ENCODE results near the gene UACA. TPM values are rescaled to one million over a fixed set of nuclear protein-coding genes. Genes with fewer than 3 reads are reported as not detected.

Gene UACA
- total and polyA plus RNA-seq, 2 of the 8 experiments (the other 6 are each of a cell fraction or from before 2014, with no cell fraction given) = 28.6 to 38.9 TPM

DNA sequence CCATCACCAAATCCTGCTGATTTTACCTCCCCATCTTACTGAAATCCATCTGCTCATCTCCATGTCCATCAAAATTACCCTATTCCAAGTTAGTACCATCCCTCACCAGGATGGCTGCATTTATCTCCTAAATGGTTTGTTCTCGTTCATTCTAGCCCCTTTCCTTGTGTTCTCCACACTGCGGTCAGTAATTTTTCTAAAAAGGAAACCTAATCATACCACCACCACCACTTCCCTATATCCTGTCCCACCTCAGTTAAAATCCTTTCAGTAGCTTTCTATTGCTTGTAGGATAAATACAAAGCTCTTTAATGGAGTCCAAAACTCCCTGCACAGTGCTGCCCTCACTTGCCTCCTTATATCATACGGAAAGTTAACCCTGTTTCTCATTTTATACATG lies 51.1 kb downstream of the UACA start:
- Histone ChIP-seq H2BK20ac (ENCODE audit: low read length) (no peak overlapping the region), H3K27ac (ENCODE audit: low read depth, low read length) (no peak overlapping the region), H2AFZ (ENCODE audit: low read length) (no peak overlapping the region), H3K4ac (replicated peaks; ENCODE audit: insufficient read length, low read depth, low read length) (no peak overlapping the region), H2BK5ac (ENCODE audit: low read depth, low read length) (no peak overlapping the region), H4K20me1 (replicated peaks in 1 of 2; ENCODE audit: control insufficient read depth in 1 of 2, insufficient read depth in 2 of 2, low read length in 2 of 2) (peaks cover 0 to 1% of the 10 kb centered on the region in 2 experiments), H3K23ac (ENCODE audit: insufficient read length) (no peak overlapping the region), H2BK15ac (ENCODE audit: low read length) (no peak overlapping the region), H3K79me2 (ENCODE audit: control insufficient read depth in 1 of 2, insufficient read depth in 2 of 2, low read length in 2 of 2) (no peaks in the 10 kb centered on the region), H4K5ac (ENCODE audit: insufficient read length, low read depth, low read length) (no peak overlapping the region), H3K23me2 (ENCODE audit: low read depth, low read length) (peaks cover 2% of the 10 kb centered on the region; the same call in 1 of the 2 replicates), H3K18ac (ENCODE audit: extremely low read depth, low read length) (no peak overlapping the region), H4K91ac (replicated peaks; ENCODE audit: insufficient read length, low read length) (no peak overlapping the region), H3K14ac (ENCODE audit: insufficient read length) (no peak overlapping the region), H3K27me3 (replicated peaks in 1 of 4; ENCODE audit: control insufficient read depth in 3 of 4, extremely low read depth in 1 of 4, insufficient read depth in 3 of 4, low read length in 3 of 4) (no peaks in the 10 kb centered on the region), H2BK120ac (replicated peaks; ENCODE audit: low read depth, low read length) (no peak overlapping the region), H2AK5ac (ENCODE audit: low read depth, low read length) (no peak overlapping the region), H3K9me3 (ENCODE audit: insufficient read depth in 2 of 2, low read depth in 1 of 2, low read length in 1 of 2) (no peaks in the 10 kb centered on the region), H4K8ac (ENCODE audit: extremely low read depth, insufficient read depth, low read length) (no peak overlapping the region), H3K36me3 (ENCODE audit: control insufficient read depth in 2 of 4, insufficient read depth in 4 of 4, low read length in 3 of 4) (no peaks in the 10 kb centered on the region), H3K4me3 (ENCODE audit: extremely low read depth in 1 of 4, insufficient read depth in 2 of 4, low read depth in 3 of 4, low read length in 4 of 4) (no peak overlapping the region), H3K9ac (replicated peaks in 1 of 4; ENCODE audit: extremely low read depth in 1 of 4, low read depth in 3 of 4, low read length in 3 of 4) (no peak overlapping the region), H3K4me1 (replicated peaks in 1 of 4; ENCODE audit: control insufficient read depth in 3 of 4, insufficient read depth in 4 of 4, low read length in 3 of 4) (peaks cover 0 to 6% (median 2%) of the 10 kb centered on the region in 4 experiments; a peak in 1 of 7 replicates), H2BK12ac (ENCODE audit: low read depth, low read length) (no peak overlapping the region), H3K56ac (replicated peaks; ENCODE audit: insufficient read length, low read depth, low read length) (no peak overlapping the region), H3K4me2 (ENCODE audit: insufficient read depth in 1 of 2, low read depth in 2 of 2, low read length in 2 of 2) (no peak overlapping the region), H3K79me1 (ENCODE audit: low read depth, low read length) (peaks cover 2% of the 10 kb centered on the region; the same call in 1 of the 2 replicates)
- ChIA-PET CTCF (ENCODE audit: partially characterized antibody) (interaction anchor here (5.3 kb wide), 1 partner anchor 12 kb away, joined by 43 read pairs; no protein-coding TSS in a partner anchor), POLR2A (ENCODE audit: partially characterized antibody) (interaction anchor here (1.7 kb wide), 1 partner anchor 11 kb away, joined by 3 read pairs; no protein-coding TSS in a partner anchor)
- WGBS, 2 experiments (ENCODE audit: extremely low coverage in 1 of 2, insufficient coverage in 1 of 2, insufficient read length in 1 of 2, insufficient replicate concordance in 2 of 2, low coverage in 1 of 2, low lambda C conversion rate in 2 of 2, missing lambda C conversion rate in 1 of 2) = 84% methylated on average over 3 of the region's 3 CpGs; no CpG with 5 or more reads in 1 of the 2 experiments
- FAIRE-seq (no peak), DNase-seq (ENCODE audit: low read depth in 1 of 2, low spot score in 2 of 2) (no peak)
- TF ChIP-seq HDAC6 (IDR thresholded peaks at IDR 0.05; ENCODE audit: low read depth, low read length) (no peak), EP300 (IDR thresholded peaks at IDR 0.05; ENCODE audit: borderline replicate concordance in 1 of 2, low read depth in 2 of 2, low read length in 2 of 2) (no peak), JUND (IDR thresholded peaks at IDR 0.05; ENCODE audit: low read length) (no peak), SP1 (IDR thresholded peaks at IDR 0.05; ENCODE audit: low read depth, low read length) (no peak), BCL11A (IDR thresholded peaks at IDR 0.05; ENCODE audit: low read depth in 2 of 2, low read length in 2 of 2) (no peak), USF2 (IDR thresholded peaks at IDR 0.05; ENCODE audit: low read length) (no peak), CEBPB (IDR thresholded peaks at IDR 0.05; ENCODE audit: low read depth, low read length) (no peak), SP2 (IDR thresholded peaks at IDR 0.05; ENCODE audit: low read length) (no peak), TAF7 (optimal IDR thresholded peaks at IDR 0.05; ENCODE audit: borderline replicate concordance, low read depth, low read length) (no peak), YY1 (IDR thresholded peaks at IDR 0.05; ENCODE audit: low read depth, low read length) (no peak), POLR2AphosphoS5 (IDR thresholded peaks at IDR 0.05; ENCODE audit: low read depth, low read length) (no peak), KDM5A (IDR thresholded peaks at IDR 0.05; ENCODE audit: low read length) (no peak), HDAC2 (IDR thresholded peaks at IDR 0.05; ENCODE audit: borderline replicate concordance in 1 of 2, low read depth in 2 of 2, low read length in 2 of 2) (no peak), RXRA (IDR thresholded peaks at IDR 0.05; ENCODE audit: insufficient read depth, low read depth, low read length) (no peak)
